ENCODE measurements around the gene UBE3A.
"Not testable (repeated sequence)": the region's sequence is repeated elsewhere in the genome, so short reads cannot be mapped to it uniquely, and the experiment has no call there.

UBE3A gene

DNA sequence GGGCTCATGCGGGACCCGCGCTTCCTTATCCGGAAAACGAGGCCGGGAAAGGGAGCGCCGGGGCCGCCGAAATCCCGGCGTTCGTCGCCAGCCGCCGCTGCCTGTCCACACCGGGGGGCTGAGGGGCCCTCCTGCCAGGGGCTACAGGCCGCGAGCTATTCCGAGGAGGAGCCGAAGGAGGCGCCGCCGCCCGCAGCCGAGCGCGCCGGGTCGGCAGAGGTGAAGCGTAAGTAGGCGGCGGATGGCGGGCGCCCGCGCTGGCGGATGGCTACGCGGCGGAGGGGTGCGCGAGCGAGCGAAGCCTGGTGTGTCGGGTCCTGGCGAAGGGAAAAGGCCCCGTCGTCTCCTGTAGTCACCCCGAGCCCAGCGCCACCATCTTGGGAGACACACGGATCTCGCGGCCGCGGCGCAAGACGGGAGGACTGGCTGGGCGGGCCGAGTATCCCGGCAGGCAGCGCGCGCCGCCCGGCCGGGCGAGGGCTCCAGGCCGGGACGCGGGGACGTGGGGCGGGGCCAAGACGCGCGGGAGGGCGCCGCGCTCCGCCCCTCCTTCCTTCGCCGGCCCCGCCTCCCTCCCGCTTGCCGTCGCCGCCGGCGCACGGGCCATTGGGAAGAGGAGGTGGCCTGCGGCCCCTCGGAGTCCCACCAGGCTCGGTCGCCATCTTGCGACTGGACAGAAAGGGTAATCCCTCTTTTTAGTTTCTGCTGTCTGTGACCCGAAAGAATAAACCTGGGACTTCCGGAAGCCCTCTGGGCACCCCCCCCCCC is at the start of gene UBE3A:
UBE3A (minus strand) TSS at position 424 of the 768 bp plus-strand sequence. CDS start 29,917 bp downstream, outside the sequence.
- peak; percentile 62 to 86 (median 82) for DNase-seq (ENCODE audit: low read depth in 4 of 4, low spot score in 1 of 4)

DNA sequence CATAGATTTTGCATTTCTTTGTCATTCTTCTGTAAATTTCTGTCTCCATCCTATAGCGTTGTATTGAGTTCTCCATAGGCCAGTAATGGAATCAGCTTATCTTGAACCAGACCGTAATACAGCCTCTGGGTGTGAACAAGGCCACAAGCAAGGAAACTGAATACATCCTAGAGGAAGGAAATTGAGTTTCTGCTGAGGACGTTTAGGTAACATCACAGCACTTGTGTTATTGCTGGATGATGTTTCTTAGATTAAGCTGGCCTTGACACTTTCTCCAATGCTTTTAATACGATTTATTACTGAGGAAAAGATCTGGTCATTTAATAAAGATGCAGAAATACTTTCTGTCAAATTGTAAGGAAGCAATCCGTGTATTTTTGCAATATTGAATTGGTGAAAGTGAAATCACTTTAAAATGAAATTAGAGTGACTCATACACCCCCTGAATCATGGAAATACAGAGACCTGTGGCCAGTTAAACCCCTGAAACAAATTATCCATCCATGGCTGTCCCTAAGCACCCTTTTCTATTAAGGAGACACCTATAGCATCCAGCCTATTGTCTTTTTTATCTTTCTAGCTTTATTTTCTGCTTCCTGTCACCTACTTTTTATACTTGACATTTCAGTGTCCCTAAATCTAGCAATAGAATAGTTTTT is 48.5 kb upstream of the UBE3A start:
- DNase-seq (ENCODE audit: low read depth in 4 of 4, low spot score in 1 of 4) = no peak

DNA sequence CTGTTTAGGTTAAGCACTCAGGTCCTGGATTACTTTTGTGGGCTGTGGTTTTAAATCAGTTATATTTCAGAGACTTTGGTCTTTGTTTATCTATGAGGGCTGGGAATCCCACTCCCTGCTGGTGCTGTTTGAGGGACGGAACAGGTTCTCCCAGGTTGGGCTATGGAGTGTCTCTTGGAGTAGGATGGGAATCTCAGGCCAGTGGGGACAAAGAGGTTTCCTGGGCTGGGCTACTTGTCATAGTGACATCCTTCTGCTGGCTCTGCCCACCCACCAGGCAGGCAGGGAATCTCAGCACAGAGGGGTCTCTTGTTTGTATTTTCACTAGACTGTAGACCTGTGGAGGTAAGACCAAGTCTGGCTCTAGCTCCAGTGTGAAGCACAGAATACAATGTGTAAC is 47.2 kb upstream of the UBE3A start:
- DNase-seq (ENCODE audit: low read depth in 4 of 4, low spot score in 1 of 4) = no peak

DNA sequence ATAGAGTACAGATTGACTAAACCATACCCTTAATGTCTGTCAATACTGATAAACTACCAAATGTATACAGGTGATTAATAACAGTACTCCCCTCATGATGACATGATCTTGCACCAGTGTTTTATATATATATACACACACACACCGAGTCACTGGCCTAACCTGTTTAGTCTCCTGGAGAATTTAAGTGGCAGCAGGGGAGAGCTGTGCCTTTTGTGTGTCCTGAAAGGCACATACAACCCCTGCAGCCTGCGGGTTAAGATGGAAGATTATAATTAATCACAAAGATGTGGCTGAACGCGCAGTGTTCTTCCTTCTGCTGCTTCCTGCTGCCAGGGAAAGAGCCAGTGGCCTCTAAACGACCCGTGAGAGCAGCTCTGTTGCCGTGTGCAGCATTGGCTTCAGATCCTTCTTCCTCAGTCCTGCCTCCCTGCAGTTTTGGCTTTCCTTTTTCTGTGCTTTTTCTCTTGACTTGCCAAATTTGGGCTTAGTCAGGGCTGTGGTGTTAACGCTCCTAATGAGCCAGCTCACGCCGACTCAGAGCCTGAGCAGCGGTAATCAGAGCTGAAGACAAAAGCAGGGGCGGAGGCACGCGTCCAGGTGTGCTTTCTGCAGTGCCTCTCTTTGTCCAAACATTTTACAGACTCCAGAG is 42.5 kb upstream of the UBE3A start:
- no peak for DNase-seq (ENCODE audit: low read depth in 4 of 4, low spot score in 1 of 4)

DNA sequence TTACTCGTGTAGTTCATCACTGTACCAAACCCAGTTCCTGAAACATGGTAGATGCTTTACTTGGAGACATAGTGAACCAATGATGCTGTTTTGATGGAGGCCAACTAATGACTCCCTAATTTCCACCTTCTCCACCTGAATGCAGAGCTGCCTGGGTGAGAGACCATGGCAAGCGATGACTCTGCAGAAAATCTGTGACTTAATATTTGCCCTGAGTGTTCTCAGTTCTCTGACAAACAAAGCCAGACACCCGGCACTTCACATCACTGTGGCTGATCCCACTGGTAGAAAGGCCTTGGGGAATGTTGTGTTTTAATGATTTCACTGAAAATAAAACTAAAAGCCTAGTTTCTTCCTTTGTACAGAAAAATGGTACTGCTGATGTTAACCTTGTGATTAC is 39.5 kb upstream of the UBE3A start:
- DNase-seq (ENCODE audit: low read depth in 4 of 4, low spot score in 1 of 4) = no peak

DNA sequence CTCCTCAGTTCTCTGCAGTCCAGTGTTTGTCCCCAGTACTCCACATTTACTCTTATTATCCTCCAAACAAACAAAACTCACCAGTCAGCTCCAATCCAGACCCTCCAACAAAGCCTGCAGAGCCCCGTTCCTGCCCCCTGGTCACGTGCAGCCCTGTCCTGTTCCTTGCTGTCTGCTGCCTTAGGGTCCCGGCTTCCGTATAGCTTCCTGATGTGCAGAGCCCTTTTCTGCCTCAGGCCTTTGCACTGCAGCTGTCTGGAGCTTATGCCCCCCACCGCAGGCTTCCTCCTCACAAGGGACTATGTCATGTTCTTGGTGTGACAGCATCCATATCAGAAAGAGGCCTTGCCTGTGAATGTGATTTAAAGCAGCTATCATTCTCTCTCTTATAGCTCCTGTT is 39.0 kb upstream of the UBE3A start:
- DNase-seq (ENCODE audit: low read depth in 4 of 4, low spot score in 1 of 4) = no peak

DNA sequence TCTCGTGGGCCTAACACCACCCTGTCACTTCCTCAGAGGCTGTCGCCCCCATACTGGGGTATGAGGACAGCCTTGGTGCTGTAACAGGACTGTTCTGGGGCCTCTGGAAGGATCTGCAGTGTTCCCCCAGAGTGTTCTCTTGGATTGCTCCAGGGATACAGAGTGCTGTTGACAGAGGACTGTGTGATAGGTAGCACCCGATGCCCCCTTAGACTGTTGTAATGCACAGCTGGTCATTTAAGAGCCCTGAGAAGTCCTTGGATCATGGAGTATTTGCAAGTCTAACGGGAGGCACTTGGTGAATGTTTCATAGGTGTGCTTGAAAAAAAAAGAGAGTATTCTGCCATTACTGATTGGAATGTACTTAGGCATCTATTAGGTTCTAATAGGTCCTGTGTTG is 35.4 kb upstream of the UBE3A start:
- no peak for DNase-seq (ENCODE audit: low read depth in 4 of 4, low spot score in 1 of 4)

DNA sequence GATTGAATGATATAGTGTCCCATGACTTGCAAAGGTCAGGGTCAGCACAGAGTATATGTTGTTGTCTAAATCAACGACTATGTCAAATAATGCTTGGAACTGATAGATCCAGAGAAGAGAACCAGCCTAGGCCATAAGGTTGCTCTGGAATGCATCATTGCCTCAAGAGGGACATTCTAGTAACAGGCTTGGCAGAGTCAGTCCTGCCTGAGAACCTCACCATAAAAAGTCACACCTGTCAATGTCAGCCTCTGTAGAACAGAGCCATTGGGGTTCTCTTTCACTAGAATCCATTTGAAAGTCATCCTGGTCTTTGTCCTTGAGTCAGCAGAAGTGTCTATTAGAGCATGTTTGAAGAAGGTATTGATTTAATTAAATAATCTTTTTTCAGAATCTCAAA is 31.4 kb upstream of the UBE3A start:
- no peak for DNase-seq (ENCODE audit: low read depth in 4 of 4, low spot score in 1 of 4)

DNA sequence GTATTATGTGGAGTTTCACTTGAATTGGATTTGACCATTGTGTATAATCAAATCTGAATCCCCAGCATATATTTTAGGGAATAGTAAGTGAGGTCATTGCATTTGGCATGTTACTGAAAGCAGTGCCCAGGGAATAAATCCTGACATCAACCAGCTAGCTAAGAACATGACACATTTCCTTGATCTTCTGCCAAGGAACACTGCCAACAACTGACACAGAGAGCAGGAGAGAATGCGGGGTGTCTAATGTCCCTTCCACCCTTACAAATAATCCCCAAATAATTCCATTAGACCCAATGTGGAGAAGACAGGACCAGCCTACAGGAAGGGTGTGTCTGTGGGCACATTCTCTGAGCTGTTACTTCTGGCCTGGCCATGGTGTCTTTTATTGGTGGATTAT is 30.6 kb upstream of the UBE3A start:
- no peak for DNase-seq (ENCODE audit: low read depth in 4 of 4, low spot score in 1 of 4)

DNA sequence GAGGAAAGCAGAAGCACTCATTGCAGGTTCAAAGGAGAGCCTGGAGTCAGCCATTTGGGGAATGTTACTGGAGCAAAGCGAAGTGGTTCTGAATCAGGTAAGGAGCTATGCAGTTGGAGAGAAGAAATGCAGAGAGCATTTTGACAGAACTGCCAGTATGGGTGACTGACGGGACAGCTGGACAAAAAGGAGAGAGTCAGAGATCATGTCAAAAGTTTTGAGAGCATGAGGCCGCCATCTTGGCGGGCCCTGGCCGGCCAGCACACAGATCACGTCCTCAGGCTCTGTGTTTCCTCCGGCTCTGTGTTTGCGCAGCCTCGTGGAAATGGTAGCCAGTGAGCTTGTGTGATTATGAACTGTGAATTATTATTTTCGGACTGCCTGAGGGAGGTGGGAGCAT is 29.8 kb upstream of the UBE3A start:
- no peak for DNase-seq (ENCODE audit: low read depth in 4 of 4, low spot score in 1 of 4)

DNA sequence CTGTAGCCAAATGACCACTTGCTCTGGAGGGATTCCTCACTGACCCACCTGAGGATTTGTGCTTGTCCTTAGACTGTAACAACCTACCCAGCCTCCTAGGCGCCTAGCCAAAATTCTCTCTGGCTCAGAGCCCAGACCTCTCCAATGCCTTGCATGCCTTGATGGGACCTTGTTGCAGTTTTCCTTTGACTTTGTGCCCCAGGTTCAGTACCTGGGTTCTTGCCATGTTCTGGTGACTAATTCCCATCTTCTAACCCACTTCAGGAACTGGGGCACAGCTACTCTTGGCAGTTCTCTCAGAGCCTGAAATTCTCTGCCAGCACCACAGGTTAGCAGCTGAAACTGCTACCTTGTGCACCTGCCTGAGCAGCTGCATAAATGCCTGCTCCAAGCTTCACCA is 27.0 kb upstream of the UBE3A start:
- DNase-seq (ENCODE audit: low read depth in 4 of 4, low spot score in 1 of 4) = no peak

DNA sequence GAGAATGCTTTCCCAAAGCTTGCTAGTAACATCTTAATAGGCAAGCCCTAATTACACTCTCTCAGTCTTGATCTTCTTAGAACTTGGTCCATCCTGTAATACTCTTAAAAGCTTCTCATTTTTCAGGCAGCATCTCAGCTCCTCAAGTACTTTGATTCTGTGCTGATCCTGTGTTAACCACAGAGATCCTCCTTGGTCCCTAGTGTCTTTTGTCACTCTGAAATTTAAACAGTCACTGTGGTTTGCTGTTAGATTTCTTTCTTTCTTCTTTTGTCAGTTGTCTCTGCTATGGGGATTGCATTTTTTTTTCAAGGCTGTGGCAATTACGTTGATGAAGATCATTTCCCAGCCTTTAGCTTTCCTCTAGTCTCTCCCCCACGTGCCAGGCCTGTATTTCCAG is 26.0 kb upstream of the UBE3A start:
- DNase-seq (ENCODE audit: low read depth in 4 of 4, low spot score in 1 of 4) = no peak

DNA sequence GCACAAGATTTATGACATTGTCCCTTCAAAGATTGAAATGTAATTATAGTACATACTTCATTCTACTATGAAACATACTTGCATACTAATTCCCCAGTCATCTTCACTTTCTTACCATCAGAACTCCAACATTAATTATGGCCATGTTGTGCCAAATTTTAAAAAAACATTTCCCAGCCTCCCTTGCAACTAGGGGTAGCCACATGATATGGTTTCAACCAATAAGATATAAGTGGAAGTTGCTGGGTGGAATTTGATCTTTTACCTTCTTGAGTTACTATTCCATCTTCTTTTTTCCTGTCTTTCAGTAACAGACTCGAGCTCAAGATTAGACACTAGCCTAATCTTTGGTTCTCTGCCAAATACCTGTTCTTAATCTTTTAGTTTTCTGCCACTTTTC is 25.6 kb upstream of the UBE3A start:
- no peak for DNase-seq (ENCODE audit: low read depth in 4 of 4, low spot score in 1 of 4)

DNA sequence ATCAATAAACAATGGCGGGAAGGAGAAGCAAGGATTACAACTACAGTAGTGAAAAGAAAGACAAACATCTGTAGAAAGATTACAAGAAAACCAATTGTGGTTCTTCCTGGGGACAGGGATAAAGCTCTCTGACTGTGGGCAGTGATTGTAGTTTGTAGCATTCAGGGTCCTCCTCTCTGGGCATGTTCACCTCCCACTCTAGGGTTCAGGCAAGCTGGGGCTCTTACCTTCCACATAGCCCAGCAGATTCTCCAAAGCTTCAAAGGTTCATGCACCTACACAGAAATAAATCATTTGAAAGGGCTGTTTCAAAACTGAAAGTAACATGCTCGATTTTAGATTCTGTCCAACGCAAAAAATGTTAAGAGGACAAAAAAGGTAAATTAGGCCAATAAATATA is 17.4 kb upstream of the UBE3A start:
- DNase-seq (ENCODE audit: low read depth in 4 of 4, low spot score in 1 of 4) = no peak

DNA sequence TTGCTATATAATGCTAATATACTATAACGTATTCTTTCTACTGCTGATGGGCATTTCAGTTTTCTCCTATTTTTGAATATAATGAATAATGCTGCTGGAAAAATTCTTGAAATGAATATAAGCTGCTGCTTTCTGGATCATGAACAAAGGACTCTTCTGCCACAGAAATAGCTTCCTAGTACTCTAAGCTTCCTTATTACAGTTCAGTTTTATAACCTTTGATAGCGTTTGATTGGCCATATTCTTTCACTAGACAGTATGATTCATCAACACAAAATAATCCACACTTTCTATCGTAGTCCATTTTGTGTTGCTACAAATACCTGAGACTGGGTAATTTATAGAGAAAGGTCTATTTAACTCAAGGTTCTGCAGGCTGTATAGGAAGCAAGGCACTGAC is 16.4 kb upstream of the UBE3A start:
- DNase-seq (ENCODE audit: low read depth in 4 of 4, low spot score in 1 of 4) = no peak

DNA sequence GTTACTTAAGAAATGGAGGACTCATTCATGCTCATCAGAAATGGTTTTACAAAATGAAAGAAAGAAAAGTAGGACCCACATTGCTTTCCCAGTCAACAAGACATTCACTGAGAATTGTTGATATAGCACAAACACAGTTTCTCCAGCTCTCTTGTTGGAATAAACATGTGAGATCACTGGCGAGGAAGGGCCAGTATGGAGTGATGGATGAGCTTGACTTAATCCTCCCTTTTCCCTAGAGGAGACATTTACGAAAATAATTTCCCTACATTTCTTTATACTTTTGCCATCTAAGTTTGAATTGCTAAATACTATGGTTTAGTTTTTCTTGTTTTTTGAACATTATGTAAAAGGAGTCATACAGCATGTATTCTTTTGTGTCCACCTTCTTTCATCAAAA is 15.9 kb upstream of the UBE3A start:
- DNase-seq (ENCODE audit: low read depth in 4 of 4, low spot score in 1 of 4) = no peak

DNA sequence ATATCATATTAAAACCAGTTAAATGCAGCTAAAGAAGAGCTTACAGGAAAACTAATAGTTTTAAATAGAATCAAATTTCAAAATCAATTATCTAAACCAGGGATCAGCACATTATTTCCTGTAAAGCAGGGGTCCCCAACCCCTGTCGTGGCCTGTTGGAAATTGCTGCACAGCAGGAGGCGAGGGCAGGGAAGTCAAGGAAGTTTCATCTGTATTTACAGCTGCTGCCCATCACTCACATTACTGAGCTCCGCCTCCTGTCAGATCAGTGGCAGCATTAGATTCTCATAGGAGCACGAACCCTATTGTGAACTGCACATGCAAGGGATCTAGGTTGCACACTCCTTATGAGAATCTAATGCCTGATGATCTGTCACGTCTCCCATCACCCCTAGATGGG is 14.4 kb upstream of the UBE3A start:
- not testable (repeated sequence) for DNase-seq (ENCODE audit: low read depth in 4 of 4, low spot score in 1 of 4)

DNA sequence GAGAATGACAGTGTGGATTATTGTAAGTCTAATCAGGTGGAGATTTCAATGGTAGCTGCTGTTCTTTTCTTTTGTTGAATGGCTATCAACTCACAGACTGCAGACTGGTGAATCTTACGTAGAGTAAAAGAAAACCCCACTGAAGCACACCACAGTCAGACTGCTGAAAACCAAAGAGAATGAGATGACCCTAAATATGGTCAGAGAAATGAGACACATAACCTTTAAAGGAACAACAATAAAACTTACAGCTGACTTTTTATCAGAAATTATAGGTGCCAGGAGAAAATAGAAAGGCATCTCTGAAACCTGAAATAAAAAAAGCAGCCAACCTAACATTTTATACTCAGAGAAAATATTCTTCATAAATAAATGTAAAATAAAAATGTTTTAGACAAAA is 12.7 kb upstream of the UBE3A start:
- no peak for DNase-seq (ENCODE audit: low read depth in 4 of 4, low spot score in 1 of 4)

DNA sequence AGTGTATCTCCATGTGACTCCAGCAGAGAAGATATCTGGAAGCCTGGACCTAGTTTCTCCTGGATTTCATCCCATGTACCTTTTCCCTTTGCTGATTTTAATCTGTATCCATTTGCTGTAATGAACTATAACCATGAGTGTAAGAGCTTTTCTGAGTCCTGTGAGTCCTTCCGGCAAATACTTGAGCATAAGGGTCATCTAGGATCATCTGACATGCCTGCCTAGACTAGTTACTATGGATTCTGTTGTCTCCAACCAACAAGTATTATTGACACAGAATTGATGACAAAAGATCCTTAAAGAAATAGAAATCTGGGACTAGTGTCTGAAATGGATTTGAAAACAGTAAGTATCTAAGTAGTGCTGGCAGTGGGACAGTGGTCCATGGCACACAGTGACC is 11.3 kb upstream of the UBE3A start:
- no peak for DNase-seq (ENCODE audit: low read depth in 4 of 4, low spot score in 1 of 4)

DNA sequence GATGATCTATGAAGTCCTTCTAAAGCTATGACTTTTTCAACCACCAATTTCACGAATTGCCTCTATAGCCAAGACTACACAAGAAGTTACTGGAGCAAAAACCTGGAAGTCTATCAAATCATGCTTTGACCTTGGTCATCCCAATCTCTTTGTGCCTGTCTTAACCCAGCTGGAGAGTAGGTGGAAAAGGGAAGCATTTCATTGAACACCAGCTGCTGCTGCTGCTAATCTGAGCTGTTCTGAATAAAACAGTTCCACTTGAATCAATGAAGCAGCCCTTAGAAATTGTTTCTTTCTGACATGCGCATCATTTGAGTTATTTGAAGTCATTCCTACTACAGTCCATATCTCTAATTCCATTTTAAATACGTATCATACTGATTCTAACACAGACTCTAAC is 7.3 kb upstream of the UBE3A start:
- no peak for DNase-seq (ENCODE audit: low read depth in 4 of 4, low spot score in 1 of 4)

DNA sequence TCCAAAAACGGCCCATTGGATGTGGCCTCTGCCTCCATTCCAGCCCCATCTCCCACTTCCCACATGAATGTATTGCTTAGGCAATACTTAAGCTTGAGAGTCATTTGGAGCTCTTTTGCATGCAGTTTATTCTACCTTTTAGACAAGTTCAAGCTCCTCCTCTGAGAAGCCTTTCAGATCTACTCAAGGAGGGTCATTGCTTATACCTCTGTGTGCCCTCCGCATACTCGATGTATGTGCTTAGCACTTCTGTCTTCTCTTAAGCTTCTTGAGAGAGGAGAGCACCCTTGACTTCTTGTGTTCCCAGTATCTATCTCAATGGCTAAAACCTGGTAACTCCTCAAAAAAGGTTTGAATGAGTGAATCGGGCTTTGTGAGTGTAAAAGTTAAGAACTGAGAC is 6.6 kb upstream of the UBE3A start:
- DNase-seq (ENCODE audit: low read depth in 4 of 4, low spot score in 1 of 4) = no peak

DNA sequence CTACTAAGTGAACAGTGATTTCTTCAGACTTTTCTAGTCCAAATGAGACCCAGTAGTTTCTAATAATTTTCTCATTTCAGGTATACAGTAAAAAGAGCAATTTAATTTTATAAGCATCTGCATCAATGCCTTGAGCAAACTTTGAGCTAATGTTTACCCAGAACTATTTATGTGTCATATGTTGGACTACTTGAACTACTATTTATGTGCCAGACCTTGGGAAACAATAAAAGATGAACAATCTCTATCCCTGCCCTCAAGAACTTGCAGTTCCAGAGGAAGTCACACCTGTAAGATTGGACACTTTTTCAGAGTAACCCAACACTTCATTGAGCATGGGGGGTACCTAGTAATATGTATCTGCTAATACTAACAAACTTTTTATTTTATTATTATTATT is 2.3 kb upstream of the UBE3A start:
- no peak for DNase-seq (ENCODE audit: low read depth in 4 of 4, low spot score in 1 of 4)

Data from stimulated activated CD4-positive, alpha-beta T cell treated with anti-CD3 and anti-CD28 coated beads, Interleukin-1b, Interleukin-23, amount 100 ng/mL, for 24 hours (primary cell).